PC-9 (cell line): ENCODE measurements around the gene PDLIM7.

Source experiments
- CTCF ChIP-seq: fragments of 200-600 bp; sonication (generic); conservative IDR thresholded peaks from 2 replicates; pipeline ENCODE4 v1.6.1; 2017; ENCODE audit warnings: mixed run types, antibody characterized with exemption, mild to moderate bottlenecking, moderate library complexity
- EZH2 ChIP-seq: fragments of 200-600 bp; sonication (generic); IDR thresholded peaks from 2 replicates; pipeline ENCODE4 v1.8.0; 2017; ENCODE audit warnings: antibody characterized with exemption, low read depth

GRCh38 chr5:177438468-177438867 is 58.9 kb downstream of the PDLIM7 start:
- no peak for TF ChIP-seq EZH2
- TF ChIP-seq CTCF: no peak
